Astrocyte (in vitro differentiated cells and primary cell): ENCODE results near the gene ADGRG2. TPM values are rescaled to one million over a fixed set of nuclear protein-coding genes. Genes with fewer than 3 reads are reported as not detected.

Experiments
- DNase-seq: peaks from one replicate; pipeline ENCODE4 v3.0.0-alpha.2; 2010; ENCODE audit warnings: low read depth
- FAIRE-seq: peaks from 2 replicates; lab custom pipeline; 2011; peaks lifted over from hg19 to GRCh38; lab: Jason Lieb, UNC
- H2AFZ ChIP-seq: 2 replicates; pipeline ENCODE4 v1.6.0; 2012; ENCODE audit warnings: low read depth, low read length, inconsistent platforms
- H3K27ac ChIP-seq: 2 replicates; pipeline ENCODE4 v1.5.1; 2011; ENCODE audit warnings: low read depth, low read length, inconsistent platforms
- H3K27me3 ChIP-seq: 2 replicates; pipeline ENCODE4 v1.6.0; 2011; ENCODE audit warnings: low read length, inconsistent platforms; ENCODE audit not compliant: insufficient read depth
- H3K36me3 ChIP-seq: 2 replicates; pipeline ENCODE4 v1.5.1; 2011; ENCODE audit warnings: low read length, inconsistent platforms; ENCODE audit not compliant: insufficient read depth
- H3K4me1 ChIP-seq: 2 replicates; pipeline ENCODE4 v1.5.1; 2011; ENCODE audit warnings: low read length, inconsistent platforms; ENCODE audit not compliant: insufficient read depth
- H3K4me2 ChIP-seq: 2 replicates; pipeline ENCODE4 v1.6.0; 2012; ENCODE audit warnings: low read length, inconsistent platforms
- H3K4me3 ChIP-seq: 2 replicates; pipeline ENCODE4 v1.5.1; 2011; ENCODE audit warnings: low read depth, mild to moderate bottlenecking, low read length, inconsistent platforms; ENCODE audit not compliant: insufficient read depth
- H3K79me2 ChIP-seq: 2 replicates; pipeline ENCODE4 v1.6.0; 2012; ENCODE audit warnings: mild to moderate bottlenecking, low read length, inconsistent platforms; ENCODE audit not compliant: insufficient read depth
- H3K9ac ChIP-seq: 2 replicates; pipeline ENCODE4 v1.6.0; 2012; ENCODE audit warnings: mild to moderate bottlenecking, low read length, inconsistent platforms
- H3K9me3 ChIP-seq: 2 replicates; pipeline ENCODE4 v1.5.1; 2012; ENCODE audit warnings: low read depth, mild to moderate bottlenecking, low read length, inconsistent platforms; ENCODE audit not compliant: insufficient read depth
- H4K20me1 ChIP-seq: 2 replicates; pipeline ENCODE4 v1.6.0; 2012; ENCODE audit warnings: low read length, inconsistent platforms; ENCODE audit not compliant: insufficient read depth
- H3K27ac Mint-ChIP-seq: one replicate; pipeline ENCODE4 v1.8.0; 2021; ENCODE audit warnings: mild to moderate bottlenecking, mixed read lengths; ENCODE audit not compliant: unreplicated experiment
- H3K27me3 Mint-ChIP-seq: one replicate; pipeline ENCODE4 v1.8.0; 2021; ENCODE audit warnings: low read depth, mixed read lengths; ENCODE audit not compliant: unreplicated experiment
- H3K36me3 Mint-ChIP-seq: one replicate; pipeline ENCODE4 v1.8.0; 2021; ENCODE audit warnings: low read depth, mixed read lengths; ENCODE audit not compliant: unreplicated experiment
- H3K4me1 Mint-ChIP-seq: one replicate; pipeline ENCODE4 v1.8.0; 2021; ENCODE audit warnings: low read depth, mixed read lengths; ENCODE audit not compliant: unreplicated experiment
- H3K4me3 Mint-ChIP-seq: one replicate; pipeline ENCODE4 v1.8.0; 2021; ENCODE audit warnings: mild to moderate bottlenecking, moderate library complexity, mixed read lengths; ENCODE audit not compliant: unreplicated experiment
- H3K9me3 Mint-ChIP-seq: one replicate; pipeline ENCODE4 v1.8.0; 2021; ENCODE audit warnings: mild to moderate bottlenecking, mixed read lengths; ENCODE audit not compliant: unreplicated experiment
- EZH2 ChIP-seq: IDR thresholded peaks from 2 replicates; pipeline ENCODE4 v1.6.1; 2012; ENCODE audit warnings: mild to moderate bottlenecking, low read length, inconsistent platforms; ENCODE audit not compliant: insufficient read depth
- total RNA-seq: library from RNA; stranded (reverse); gene quantifications from 2 replicates; pipeline ENCODE4 v1.2.1, GENCODE V29; 2021
- TF ChIP-seq, protein P1 (sequence below): IDR thresholded peaks from 2 replicates; pipeline ENCODE4 v1.5.1; 2011; ENCODE audit warnings: low read depth, mild to moderate bottlenecking, inconsistent platforms, low read length, moderate library complexity; ENCODE audit not compliant: insufficient read depth

The ADGRG2 gene
- total RNA-seq, 1 donor from 2014 or later = 0.09 TPM

DNA sequence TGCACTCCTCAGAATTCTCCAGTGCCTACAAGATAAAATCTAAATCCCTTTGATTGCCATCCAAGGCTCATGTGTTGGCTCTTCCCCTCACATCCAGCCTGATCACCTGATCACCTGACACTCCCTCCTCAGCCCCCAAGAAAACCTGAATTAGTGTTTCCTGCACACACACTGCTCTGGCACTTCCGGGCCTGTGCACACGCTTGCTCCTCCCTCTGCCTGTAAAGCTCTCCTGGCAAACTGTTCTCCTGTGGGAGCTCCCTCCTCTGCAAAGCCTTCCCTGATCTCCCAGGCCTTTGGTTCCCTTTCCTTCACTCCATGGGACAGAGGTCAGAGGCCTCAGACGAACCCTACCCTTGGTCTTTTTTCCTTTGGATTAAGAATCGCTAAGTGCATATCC lies 158.2 kb downstream of the ADGRG2 start:
- DNase-seq = no peak
- Histone ChIP-seq H2AFZ (no peak overlapping the region), H4K20me1 (no peaks in the 10 kb centered on the region), H3K79me2 (no peaks in the 10 kb centered on the region), H3K27ac (no peak overlapping the region), H3K9me3 (no peaks in the 10 kb centered on the region), H3K36me3 (no peaks in the 10 kb centered on the region), H3K27me3 (no peaks in the 10 kb centered on the region), H3K4me3 (no peak overlapping the region), H3K4me2 (no peak overlapping the region), H3K9ac (no peak overlapping the region), H3K4me1 (no peaks in the 10 kb centered on the region)
- Mint-ChIP-seq H3K27ac (no peak overlapping the region), H3K36me3 (no peaks in the 10 kb centered on the region), H3K27me3 (no peaks in the 10 kb centered on the region), H3K4me3 (no peak overlapping the region), H3K4me1 (no peaks in the 10 kb centered on the region), H3K9me3 (no peaks in the 10 kb centered on the region)
- FAIRE-seq = no peak
- TF ChIP-seq, protein P1, sequence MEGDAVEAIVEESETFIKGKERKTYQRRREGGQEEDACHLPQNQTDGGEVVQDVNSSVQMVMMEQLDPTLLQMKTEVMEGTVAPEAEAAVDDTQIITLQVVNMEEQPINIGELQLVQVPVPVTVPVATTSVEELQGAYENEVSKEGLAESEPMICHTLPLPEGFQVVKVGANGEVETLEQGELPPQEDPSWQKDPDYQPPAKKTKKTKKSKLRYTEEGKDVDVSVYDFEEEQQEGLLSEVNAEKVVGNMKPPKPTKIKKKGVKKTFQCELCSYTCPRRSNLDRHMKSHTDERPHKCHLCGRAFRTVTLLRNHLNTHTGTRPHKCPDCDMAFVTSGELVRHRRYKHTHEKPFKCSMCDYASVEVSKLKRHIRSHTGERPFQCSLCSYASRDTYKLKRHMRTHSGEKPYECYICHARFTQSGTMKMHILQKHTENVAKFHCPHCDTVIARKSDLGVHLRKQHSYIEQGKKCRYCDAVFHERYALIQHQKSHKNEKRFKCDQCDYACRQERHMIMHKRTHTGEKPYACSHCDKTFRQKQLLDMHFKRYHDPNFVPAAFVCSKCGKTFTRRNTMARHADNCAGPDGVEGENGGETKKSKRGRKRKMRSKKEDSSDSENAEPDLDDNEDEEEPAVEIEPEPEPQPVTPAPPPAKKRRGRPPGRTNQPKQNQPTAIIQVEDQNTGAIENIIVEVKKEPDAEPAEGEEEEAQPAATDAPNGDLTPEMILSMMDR = no peak
- TF ChIP-seq EZH2 = no peak

DNA sequence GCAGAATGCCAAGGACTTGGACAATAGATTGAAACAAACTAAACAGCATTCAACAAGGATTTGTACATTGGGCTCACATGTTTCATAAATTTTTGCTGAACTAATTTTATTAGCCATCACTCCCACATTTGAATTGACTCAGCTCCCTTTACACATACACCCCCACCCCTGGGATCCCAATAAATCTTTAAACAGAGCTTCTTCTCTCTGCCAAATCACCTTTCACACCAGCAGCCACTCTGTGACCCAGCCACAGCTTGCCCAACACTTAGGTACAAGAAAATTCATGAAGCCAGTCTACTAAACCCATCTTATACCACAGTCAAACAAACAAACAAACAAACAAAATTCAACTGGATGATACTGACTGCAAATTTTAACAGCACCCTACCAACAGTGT lies 159.9 kb downstream of the ADGRG2 start:
- Histone ChIP-seq H3K9me3 (no peaks in the 10 kb centered on the region), H3K4me1 (no peaks in the 10 kb centered on the region), H3K9ac (no peak overlapping the region), H2AFZ (no peak overlapping the region), H3K4me2 (no peak overlapping the region), H4K20me1 (no peaks in the 10 kb centered on the region), H3K79me2 (no peaks in the 10 kb centered on the region), H3K36me3 (no peaks in the 10 kb centered on the region), H3K27me3 (no peaks in the 10 kb centered on the region), H3K4me3 (no peak overlapping the region), H3K27ac (no peak overlapping the region)
- Mint-ChIP-seq H3K9me3 (no peaks in the 10 kb centered on the region), H3K27me3 (no peaks in the 10 kb centered on the region), H3K4me3 (no peak overlapping the region), H3K36me3 (no peaks in the 10 kb centered on the region), H3K27ac (no peak overlapping the region), H3K4me1 (no peaks in the 10 kb centered on the region)
- DNase-seq (no peak), FAIRE-seq (no peak)
- TF ChIP-seq, protein P1 = no peak
- TF ChIP-seq EZH2 = no peak

DNA sequence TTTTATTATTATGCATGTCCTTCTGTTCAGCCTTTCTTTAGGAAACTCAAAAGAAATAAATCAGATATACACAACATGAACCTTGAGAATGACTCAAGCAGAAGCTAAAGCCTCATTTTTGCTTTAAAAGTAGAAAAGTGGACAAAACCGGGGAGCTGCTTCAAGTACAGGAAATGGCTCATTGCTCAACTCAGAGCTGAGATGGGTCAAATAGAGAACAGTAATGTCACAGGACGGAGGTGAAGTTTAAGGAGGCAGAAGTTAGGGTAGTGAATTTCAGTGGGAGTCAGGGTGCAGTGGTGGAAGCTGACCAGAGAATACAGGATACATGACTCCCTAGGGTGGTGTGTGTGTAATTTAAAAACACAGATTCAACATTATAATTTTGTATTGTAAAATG lies 160.6 kb downstream of the ADGRG2 start:
- no peak for TF ChIP-seq EZH2
- TF ChIP-seq, protein P1 = no peak
- no peak overlapping the region for H3K27ac ChIP-seq
- H3K4me3 ChIP-seq = no peak overlapping the region
- Mint-ChIP-seq H3K27ac (no peak overlapping the region), H3K4me3 (no peak overlapping the region), H3K4me1 (no peaks in the 10 kb centered on the region), H3K27me3 (no peaks in the 10 kb centered on the region), H3K36me3 (no peaks in the 10 kb centered on the region), H3K9me3 (no peaks in the 10 kb centered on the region)
- no peak for FAIRE-seq
- H4K20me1 ChIP-seq = no peaks in the 10 kb centered on the region
- H3K4me1 ChIP-seq = no peaks in the 10 kb centered on the region
- H3K27me3 ChIP-seq = no peaks in the 10 kb centered on the region
- H3K9me3 ChIP-seq = no peaks in the 10 kb centered on the region
- no peaks in the 10 kb centered on the region for H3K36me3 ChIP-seq
- no peak overlapping the region for H3K9ac ChIP-seq
- no peak overlapping the region for H2AFZ ChIP-seq
- no peak for DNase-seq
- no peaks in the 10 kb centered on the region for H3K79me2 ChIP-seq
- H3K4me2 ChIP-seq = peak overlapping the region; percentile 12
